HG03196 (cell line): Measurements from ENCODE around the gene FAM78A.

Experiments used
- ATAC-seq: cut with Tn5 transposase; IDR thresholded peaks from one replicate; pipeline ENCODE4 v1.9.1; 2021; ENCODE audit not compliant: unreplicated experiment

Gene FAM78A

GRCh38 chr9:131303381-131304321 lies 27.3 kb upstream of the FAM78A start:
- ATAC-seq: no peak

- ATAC-seq: no peak
These were observed 26.1 kb upstream of the FAM78A start for GRCh38 chr9:131302244-131303075.

GRCh38 chr9:131300444-131300843 lies 24.1 kb upstream of the FAM78A start:
- ATAC-seq: no peak

GRCh38 chr9:131299961-131300347 lies 23.6 kb upstream of the FAM78A start:
- ATAC-seq: no peak

- ATAC-seq: no peak
These were observed 23.1 kb upstream of the FAM78A start for GRCh38 chr9:131299346-131299960.

GRCh38 chr9:131298816-131299215 lies 22.5 kb upstream of the FAM78A start:
- no peak for ATAC-seq

- no peak for ATAC-seq
These were observed 22.0 kb upstream of the FAM78A start for GRCh38 chr9:131298341-131298740.

- no peak for ATAC-seq
These were observed 21.6 kb upstream of the FAM78A start for GRCh38 chr9:131297903-131298302.

- ATAC-seq: no peak
These were observed 20.7 kb upstream of the FAM78A start for GRCh38 chr9:131296906-131297500.

GRCh38 chr9:131296460-131296859 lies 20.1 kb upstream of the FAM78A start:
- no peak for ATAC-seq

- ATAC-seq: no peak
These were observed 16.6 kb upstream of the FAM78A start for GRCh38 chr9:131292937-131293336.

- ATAC-seq: no peak
These were observed 15.5 kb upstream of the FAM78A start for GRCh38 chr9:131291795-131292315.

GRCh38 chr9:131290767-131291370 lies 14.6 kb upstream of the FAM78A start:
- no peak for ATAC-seq

GRCh38 chr9:131290036-131290766 lies 13.9 kb upstream of the FAM78A start:
- no peak for ATAC-seq

GRCh38 chr9:131289301-131290035 lies 13.2 kb upstream of the FAM78A start, which contains the start of gene PLPP7:
Gene PLPP7, plus strand, starts transcription at chr9:131289723. Its CDS starts 275 bp downstream, at chr9:131289998.
- no peak for ATAC-seq

GRCh38 chr9:131288217-131288616 lies 11.9 kb upstream of the FAM78A start:
- ATAC-seq: no peak

- no peak for ATAC-seq
These were observed 11.0 kb upstream of the FAM78A start for GRCh38 chr9:131287359-131287758.

- no peak for ATAC-seq
These were observed 8.5 kb upstream of the FAM78A start for GRCh38 chr9:131284856-131285255.
